NCI-H1048 (cell line): Measurements from ENCODE around the gene PSPN.

Experiments used
- DNase-seq: peaks from one replicate; lab custom pipeline; 2025; lab: John Stamatoyannopoulos, UW

PSPN gene

GRCh38 chr19:6325614-6326013 is 50.1 kb downstream of the PSPN start:
- no peak for DNase-seq
